ENCODE measurements around the gene TMPRSS11A. TPM values are rescaled to one million over a fixed set of nuclear protein-coding genes. Genes with fewer than 3 reads are reported as not detected.

Gene TMPRSS11A
- total and polyA plus RNA-seq, 2 of the 8 experiments (the other 6 are each of a cell fraction or from before 2014, with no cell fraction given): not detected

- TF ChIP-seq E2F6 (IDR thresholded peaks at IDR 0.05) (no peak), KDM1A (IDR thresholded peaks at IDR 0.05; ENCODE audit: borderline replicate concordance, low read length) (no peak), USF2 (IDR thresholded peaks at IDR 0.05; ENCODE audit: low read length) (no peak), FOSL1 (IDR thresholded peaks at IDR 0.05; ENCODE audit: insufficient read depth, low read depth, low read length) (no peak), BCL11A (IDR thresholded peaks at IDR 0.05; ENCODE audit: low read depth in 2 of 2, low read length in 2 of 2) (no peak), RXRA (IDR thresholded peaks at IDR 0.05; ENCODE audit: insufficient read depth, low read depth, low read length) (no peak)
These were observed 51.7 kb downstream of the TMPRSS11A start (continued) for GRCh38 chr4:67911638-67912037.

Data from H1 (cell line).